ENCODE results near the gene IFI6. TPM values are rescaled to one million over a fixed set of nuclear protein-coding genes. Genes with fewer than 3 reads are reported as not detected.

The IFI6 gene
- total RNA-seq, 2 donors from 2014 or later = 18.0 to 25.1 TPM

GRCh38 chr1:27662707-27663393 is 9.1 kb downstream of the IFI6 start:
- intact Hi-C loops (cut with DNase I) = loop anchor here (2.0 to 5.0 kb wide), 3 partner anchors 54 to 266 kb away; no protein-coding TSS in a partner anchor
- Histone ChIP-seq H3K36me3 (no peaks in the 10 kb centered on the region), H3K27ac (peak overlapping the region; percentile 18), H3K4me3 (no peak overlapping the region), H3K27me3 (no peaks in the 10 kb centered on the region), H3K4me1 (no peaks in the 10 kb centered on the region), H3K9ac (ENCODE audit: low read depth in 2 of 2, low read length in 2 of 2) (peak overlapping the region in 1 of 2 donors; percentile 33), H3K9me3 (no peaks in the 10 kb centered on the region)
- peak; percentile 92 for DNase-seq
- TF ChIP-seq CTCF (IDR thresholded peaks at IDR 0.05) = peak; percentile 89

GRCh38 chr1:27662261-27662660 is 9.7 kb downstream of the IFI6 start:
- intact Hi-C loops (cut with DNase I) = loop anchor here (2.0 to 5.0 kb wide), 3 partner anchors 53 to 265 kb away; no protein-coding TSS in a partner anchor
- Histone ChIP-seq H3K9me3 (no peaks in the 10 kb centered on the region), H3K27ac (no peak overlapping the region), H3K4me3 (no peak overlapping the region), H3K4me1 (no peaks in the 10 kb centered on the region), H3K27me3 (no peaks in the 10 kb centered on the region), H3K36me3 (no peaks in the 10 kb centered on the region), H3K9ac (ENCODE audit: low read depth in 2 of 2, low read length in 2 of 2) (no peak overlapping the region)
- DNase-seq = no peak
- TF ChIP-seq CTCF (IDR thresholded peaks at IDR 0.05) = no peak

GRCh38 chr1:27661412-27662075 is 10.4 kb downstream of the IFI6 start:
- Histone ChIP-seq H3K27ac (no peak overlapping the region), H3K36me3 (no peaks in the 10 kb centered on the region), H3K27me3 (no peaks in the 10 kb centered on the region), H3K9ac (ENCODE audit: low read depth in 2 of 2, low read length in 2 of 2) (no peak overlapping the region), H3K4me1 (no peaks in the 10 kb centered on the region), H3K4me3 (no peak overlapping the region), H3K9me3 (no peaks in the 10 kb centered on the region)
- intact Hi-C loops (cut with DNase I) = loop anchor here (2.0 to 5.0 kb wide), 3 partner anchors 53 to 264 kb away; no protein-coding TSS in a partner anchor
- TF ChIP-seq CTCF (IDR thresholded peaks at IDR 0.05) = no peak
- no peak for DNase-seq

GRCh38 chr1:27660300-27660835 is 11.6 kb downstream of the IFI6 start:
- peak overlapping the region; percentile 84 for H3K27ac ChIP-seq
- no peak for TF ChIP-seq CTCF (IDR thresholded peaks at IDR 0.05)
- intact Hi-C loops (cut with DNase I) = loop anchor here (5.0 kb wide), 2 partner anchors 108 to 263 kb away; no protein-coding TSS in a partner anchor
- H3K4me1 ChIP-seq = no peaks in the 10 kb centered on the region
- H3K27me3 ChIP-seq = no peaks in the 10 kb centered on the region
- peak overlapping the region; percentile 33 to 81 for H3K9ac ChIP-seq (ENCODE audit: low read depth in 2 of 2, low read length in 2 of 2)
- no peaks in the 10 kb centered on the region for H3K36me3 ChIP-seq
- DNase-seq = no peak
- no peaks in the 10 kb centered on the region for H3K9me3 ChIP-seq
- H3K4me3 ChIP-seq = peak overlapping the region; percentile 64

GRCh38 chr1:27659497-27660299 is 12.3 kb downstream of the IFI6 start:
- H3K27ac ChIP-seq = peak overlapping the region; percentile 84
- no peaks in the 10 kb centered on the region for H3K4me1 ChIP-seq
- no peaks in the 10 kb centered on the region for H3K27me3 ChIP-seq
- H3K4me3 ChIP-seq = peak overlapping the region; percentile 64
- peak; percentile 95 for DNase-seq
- no peaks in the 10 kb centered on the region for H3K9me3 ChIP-seq
- no peak for TF ChIP-seq CTCF (IDR thresholded peaks at IDR 0.05)
- no peaks in the 10 kb centered on the region for H3K36me3 ChIP-seq
- intact Hi-C loops (cut with DNase I) = loop anchor here (5.0 kb wide), 2 partner anchors 107 to 262 kb away; no protein-coding TSS in a partner anchor
- peak overlapping the region; percentile 69 to 81 for H3K9ac ChIP-seq (ENCODE audit: low read depth in 2 of 2, low read length in 2 of 2)

Data from colonic mucosa (tissue), 4 donors.